ENCODE measurements around the gene FAAP100. TPM values are rescaled to one million over a fixed set of nuclear protein-coding genes. Genes with fewer than 3 reads are reported as not detected.

The FAAP100 gene
- polyA plus RNA-seq, 1 donor from 2014 or later, result 56.3 TPM

- H3K4me3 ChIP-seq (ENCODE audit: low read length), result no peak overlapping the region
- H3K79me2 ChIP-seq (replicated peaks; ENCODE audit: insufficient read depth, low read length), result no peaks in the 10 kb centered on the region
- no peaks in the 10 kb centered on the region for H4K20me1 ChIP-seq (ENCODE audit: insufficient read depth)
- no peaks in the 10 kb centered on the region for H3K36me3 ChIP-seq (ENCODE audit: insufficient read depth, low read length)
- H3F3A ChIP-seq (ENCODE audit: insufficient read depth, low read length, poor library complexity, severe bottlenecking), result no peaks in the 10 kb centered on the region
- H3K9me2 ChIP-seq (ENCODE audit: insufficient read depth, low read length), result no peaks in the 10 kb centered on the region
- TF ChIP-seq POLR2AphosphoS5 (IDR thresholded peaks at IDR 0.05), result no peak
- no peak for TF ChIP-seq SMC3 (conservative IDR thresholded peaks at IDR 0.05; ENCODE audit: poor library complexity)
- TF ChIP-seq, protein P1, sequence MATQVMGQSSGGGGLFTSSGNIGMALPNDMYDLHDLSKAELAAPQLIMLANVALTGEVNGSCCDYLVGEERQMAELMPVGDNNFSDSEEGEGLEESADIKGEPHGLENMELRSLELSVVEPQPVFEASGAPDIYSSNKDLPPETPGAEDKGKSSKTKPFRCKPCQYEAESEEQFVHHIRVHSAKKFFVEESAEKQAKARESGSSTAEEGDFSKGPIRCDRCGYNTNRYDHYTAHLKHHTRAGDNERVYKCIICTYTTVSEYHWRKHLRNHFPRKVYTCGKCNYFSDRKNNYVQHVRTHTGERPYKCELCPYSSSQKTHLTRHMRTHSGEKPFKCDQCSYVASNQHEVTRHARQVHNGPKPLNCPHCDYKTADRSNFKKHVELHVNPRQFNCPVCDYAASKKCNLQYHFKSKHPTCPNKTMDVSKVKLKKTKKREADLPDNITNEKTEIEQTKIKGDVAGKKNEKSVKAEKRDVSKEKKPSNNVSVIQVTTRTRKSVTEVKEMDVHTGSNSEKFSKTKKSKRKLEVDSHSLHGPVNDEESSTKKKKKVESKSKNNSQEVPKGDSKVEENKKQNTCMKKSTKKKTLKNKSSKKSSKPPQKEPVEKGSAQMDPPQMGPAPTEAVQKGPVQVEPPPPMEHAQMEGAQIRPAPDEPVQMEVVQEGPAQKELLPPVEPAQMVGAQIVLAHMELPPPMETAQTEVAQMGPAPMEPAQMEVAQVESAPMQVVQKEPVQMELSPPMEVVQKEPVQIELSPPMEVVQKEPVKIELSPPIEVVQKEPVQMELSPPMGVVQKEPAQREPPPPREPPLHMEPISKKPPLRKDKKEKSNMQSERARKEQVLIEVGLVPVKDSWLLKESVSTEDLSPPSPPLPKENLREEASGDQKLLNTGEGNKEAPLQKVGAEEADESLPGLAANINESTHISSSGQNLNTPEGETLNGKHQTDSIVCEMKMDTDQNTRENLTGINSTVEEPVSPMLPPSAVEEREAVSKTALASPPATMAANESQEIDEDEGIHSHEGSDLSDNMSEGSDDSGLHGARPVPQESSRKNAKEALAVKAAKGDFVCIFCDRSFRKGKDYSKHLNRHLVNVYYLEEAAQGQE (IDR thresholded peaks at IDR 0.05; ENCODE audit: borderline replicate concordance), result no peak
- no peak for TF ChIP-seq RAD21 (conservative IDR thresholded peaks at IDR 0.05)
- TF ChIP-seq, protein P2, sequence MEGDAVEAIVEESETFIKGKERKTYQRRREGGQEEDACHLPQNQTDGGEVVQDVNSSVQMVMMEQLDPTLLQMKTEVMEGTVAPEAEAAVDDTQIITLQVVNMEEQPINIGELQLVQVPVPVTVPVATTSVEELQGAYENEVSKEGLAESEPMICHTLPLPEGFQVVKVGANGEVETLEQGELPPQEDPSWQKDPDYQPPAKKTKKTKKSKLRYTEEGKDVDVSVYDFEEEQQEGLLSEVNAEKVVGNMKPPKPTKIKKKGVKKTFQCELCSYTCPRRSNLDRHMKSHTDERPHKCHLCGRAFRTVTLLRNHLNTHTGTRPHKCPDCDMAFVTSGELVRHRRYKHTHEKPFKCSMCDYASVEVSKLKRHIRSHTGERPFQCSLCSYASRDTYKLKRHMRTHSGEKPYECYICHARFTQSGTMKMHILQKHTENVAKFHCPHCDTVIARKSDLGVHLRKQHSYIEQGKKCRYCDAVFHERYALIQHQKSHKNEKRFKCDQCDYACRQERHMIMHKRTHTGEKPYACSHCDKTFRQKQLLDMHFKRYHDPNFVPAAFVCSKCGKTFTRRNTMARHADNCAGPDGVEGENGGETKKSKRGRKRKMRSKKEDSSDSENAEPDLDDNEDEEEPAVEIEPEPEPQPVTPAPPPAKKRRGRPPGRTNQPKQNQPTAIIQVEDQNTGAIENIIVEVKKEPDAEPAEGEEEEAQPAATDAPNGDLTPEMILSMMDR (IDR thresholded peaks at IDR 0.05; ENCODE audit: poor library complexity, severe bottlenecking), result no peak
- TF ChIP-seq EZH2 (IDR thresholded peaks at IDR 0.05; ENCODE audit: borderline replicate concordance, insufficient read depth, low read length, poor library complexity, severe bottlenecking), result no peak
- no peak for TF ChIP-seq MXI1 (conservative IDR thresholded peaks at IDR 0.05; ENCODE audit: poor library complexity, severe bottlenecking)
- no peak for TF ChIP-seq TAF1 (IDR thresholded peaks at IDR 0.05; ENCODE audit: low read depth)
- no peak for TF ChIP-seq EP300 (conservative IDR thresholded peaks at IDR 0.05; ENCODE audit: poor library complexity, severe bottlenecking)
- no peaks in the 10 kb centered on the region for H3K27me3 ChIP-seq (ENCODE audit: insufficient read depth, low read depth, low read length)
- no peak overlapping the region for H2AFZ ChIP-seq (ENCODE audit: low read depth, low read length)
- no peak overlapping the region for H3K9ac ChIP-seq (ENCODE audit: low read length)
- no peak overlapping the region for H3K4me2 ChIP-seq (ENCODE audit: low read length)
- no peaks in the 10 kb centered on the region for H3K9me3 ChIP-seq (ENCODE audit: low read length)
- H3K27ac ChIP-seq (ENCODE audit: low read length), result no peak overlapping the region
Observed at GRCh38 chr17:81557276-81558114, 5.3 kb upstream of the FAAP100 start.

GRCh38 chr17:81556863-81557262 lies 4.7 kb upstream of the FAAP100 start:
- no peaks in the 10 kb centered on the region for H3F3A ChIP-seq (ENCODE audit: insufficient read depth, low read length, poor library complexity, severe bottlenecking)
- H3K79me2 ChIP-seq (replicated peaks; ENCODE audit: insufficient read depth, low read length), result peaks cover 2% of the 10 kb centered on the region
- no peaks in the 10 kb centered on the region for H3K27me3 ChIP-seq (ENCODE audit: insufficient read depth, low read depth, low read length)
- H2AFZ ChIP-seq (ENCODE audit: low read depth, low read length), result no peak overlapping the region
- H3K36me3 ChIP-seq (ENCODE audit: insufficient read depth, low read length), result no peaks in the 10 kb centered on the region
- no peak overlapping the region for H3K9ac ChIP-seq (ENCODE audit: low read length)
- no peaks in the 10 kb centered on the region for H3K9me3 ChIP-seq (ENCODE audit: low read length)
- no peaks in the 10 kb centered on the region for H3K9me2 ChIP-seq (ENCODE audit: insufficient read depth, low read length)
- H4K20me1 ChIP-seq (ENCODE audit: insufficient read depth), result no peaks in the 10 kb centered on the region
- no peak overlapping the region for H3K4me3 ChIP-seq (ENCODE audit: low read length)
- TF ChIP-seq TAF1 (IDR thresholded peaks at IDR 0.05; ENCODE audit: low read depth), result no peak
- TF ChIP-seq MXI1 (conservative IDR thresholded peaks at IDR 0.05; ENCODE audit: poor library complexity, severe bottlenecking), result no peak
- TF ChIP-seq SMC3 (conservative IDR thresholded peaks at IDR 0.05; ENCODE audit: poor library complexity), result no peak
- TF ChIP-seq, protein P1 (IDR thresholded peaks at IDR 0.05; ENCODE audit: borderline replicate concordance), result no peak
- no peak for TF ChIP-seq POLR2AphosphoS5 (IDR thresholded peaks at IDR 0.05)
- TF ChIP-seq EZH2 (IDR thresholded peaks at IDR 0.05; ENCODE audit: borderline replicate concordance, insufficient read depth, low read length, poor library complexity, severe bottlenecking), result no peak
- no peak for TF ChIP-seq EP300 (conservative IDR thresholded peaks at IDR 0.05; ENCODE audit: poor library complexity, severe bottlenecking)
- TF ChIP-seq RAD21 (conservative IDR thresholded peaks at IDR 0.05), result no peak
- TF ChIP-seq, protein P2 (IDR thresholded peaks at IDR 0.05; ENCODE audit: poor library complexity, severe bottlenecking), result no peak
- H3K27ac ChIP-seq (ENCODE audit: low read length), result no peak overlapping the region
- H3K4me2 ChIP-seq (ENCODE audit: low read length), result no peak overlapping the region
